Measurements from ENCODE around the gene MEF2A. TPM values are rescaled to one million over a fixed set of nuclear protein-coding genes. Genes with fewer than 3 reads are reported as not detected.

Gene MEF2A
- total RNA-seq, 1 experiment from 2014 or later = 30.7 TPM

DNA sequence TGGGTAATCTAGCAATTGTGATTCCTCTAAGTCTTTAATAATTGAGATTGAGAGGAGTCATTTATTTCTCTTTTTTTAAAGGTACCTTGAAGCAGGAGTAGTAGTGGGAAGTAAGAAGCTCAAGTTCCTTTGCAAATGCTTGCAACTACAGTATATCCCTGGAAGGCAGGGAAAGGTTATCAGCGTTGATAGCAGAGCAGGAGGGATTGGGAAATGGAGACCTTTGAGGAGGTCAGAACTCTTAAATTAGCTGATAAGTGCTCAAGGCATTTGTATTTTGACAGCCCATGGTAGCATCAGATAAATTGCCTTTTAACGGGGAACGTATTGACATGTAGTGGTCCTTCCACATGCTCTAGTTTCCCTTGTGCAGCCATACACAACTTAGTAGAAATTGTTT lies 47.7 kb downstream of the MEF2A start:
- DNase-seq (ENCODE audit: low spot score) (no peak), ATAC-seq (no peak)
- H3K9me3 Mint-ChIP-seq = no peaks in the 10 kb centered on the region
- peaks cover 67% of the 10 kb centered on the region for H3K4me1 Mint-ChIP-seq
- 0 out of 2 replicates have a peak overlapping the region, but pooled peaks have one; percentile 75 for H3K27ac Mint-ChIP-seq
- ChIA-PET POLR2A (interaction anchor here (1.0 kb wide), 1 partner anchor 41 kb away, joined by 3 read pairs; no protein-coding TSS in a partner anchor), CTCF (interaction anchor here (1.5 kb wide), 1 partner anchor 91 kb away, joined by 8 read pairs; no protein-coding TSS in a partner anchor)
- no peaks in the 10 kb centered on the region for H3K36me3 Mint-ChIP-seq
- no peaks in the 10 kb centered on the region for H3K27me3 Mint-ChIP-seq (ENCODE audit: low read depth)
- H3K4me3 Mint-ChIP-seq = no peak overlapping the region
- no peak for TF ChIP-seq ZNF532 (CRISPR knock-in tag; IDR thresholded peaks at IDR 0.05; ENCODE audit: borderline replicate concordance)
- no peak for TF ChIP-seq ATF2 (CRISPR knock-in tag; IDR thresholded peaks at IDR 0.05; ENCODE audit: borderline replicate concordance, low read depth)
- no peak for TF ChIP-seq STAT6 (CRISPR knock-in tag; conservative IDR thresholded peaks at IDR 0.05; ENCODE audit: low read depth)
- TF ChIP-seq, protein P1, sequence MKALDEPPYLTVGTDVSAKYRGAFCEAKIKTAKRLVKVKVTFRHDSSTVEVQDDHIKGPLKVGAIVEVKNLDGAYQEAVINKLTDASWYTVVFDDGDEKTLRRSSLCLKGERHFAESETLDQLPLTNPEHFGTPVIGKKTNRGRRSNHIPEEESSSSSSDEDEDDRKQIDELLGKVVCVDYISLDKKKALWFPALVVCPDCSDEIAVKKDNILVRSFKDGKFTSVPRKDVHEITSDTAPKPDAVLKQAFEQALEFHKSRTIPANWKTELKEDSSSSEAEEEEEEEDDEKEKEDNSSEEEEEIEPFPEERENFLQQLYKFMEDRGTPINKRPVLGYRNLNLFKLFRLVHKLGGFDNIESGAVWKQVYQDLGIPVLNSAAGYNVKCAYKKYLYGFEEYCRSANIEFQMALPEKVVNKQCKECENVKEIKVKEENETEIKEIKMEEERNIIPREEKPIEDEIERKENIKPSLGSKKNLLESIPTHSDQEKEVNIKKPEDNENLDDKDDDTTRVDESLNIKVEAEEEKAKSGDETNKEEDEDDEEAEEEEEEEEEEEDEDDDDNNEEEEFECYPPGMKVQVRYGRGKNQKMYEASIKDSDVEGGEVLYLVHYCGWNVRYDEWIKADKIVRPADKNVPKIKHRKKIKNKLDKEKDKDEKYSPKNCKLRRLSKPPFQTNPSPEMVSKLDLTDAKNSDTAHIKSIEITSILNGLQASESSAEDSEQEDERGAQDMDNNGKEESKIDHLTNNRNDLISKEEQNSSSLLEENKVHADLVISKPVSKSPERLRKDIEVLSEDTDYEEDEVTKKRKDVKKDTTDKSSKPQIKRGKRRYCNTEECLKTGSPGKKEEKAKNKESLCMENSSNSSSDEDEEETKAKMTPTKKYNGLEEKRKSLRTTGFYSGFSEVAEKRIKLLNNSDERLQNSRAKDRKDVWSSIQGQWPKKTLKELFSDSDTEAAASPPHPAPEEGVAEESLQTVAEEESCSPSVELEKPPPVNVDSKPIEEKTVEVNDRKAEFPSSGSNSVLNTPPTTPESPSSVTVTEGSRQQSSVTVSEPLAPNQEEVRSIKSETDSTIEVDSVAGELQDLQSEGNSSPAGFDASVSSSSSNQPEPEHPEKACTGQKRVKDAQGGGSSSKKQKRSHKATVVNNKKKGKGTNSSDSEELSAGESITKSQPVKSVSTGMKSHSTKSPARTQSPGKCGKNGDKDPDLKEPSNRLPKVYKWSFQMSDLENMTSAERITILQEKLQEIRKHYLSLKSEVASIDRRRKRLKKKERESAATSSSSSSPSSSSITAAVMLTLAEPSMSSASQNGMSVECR (CRISPR knock-in tag; IDR thresholded peaks at IDR 0.05; ENCODE audit: borderline replicate concordance) = no peak
- no peak for TF ChIP-seq E2F1 (CRISPR knock-in tag; IDR thresholded peaks at IDR 0.05)
- no peak for TF ChIP-seq ATF1 (CRISPR knock-in tag; IDR thresholded peaks at IDR 0.05)
- TF ChIP-seq ZSCAN18 (CRISPR knock-in tag; IDR thresholded peaks at IDR 0.05) = no peak
- TF ChIP-seq, protein P2, sequence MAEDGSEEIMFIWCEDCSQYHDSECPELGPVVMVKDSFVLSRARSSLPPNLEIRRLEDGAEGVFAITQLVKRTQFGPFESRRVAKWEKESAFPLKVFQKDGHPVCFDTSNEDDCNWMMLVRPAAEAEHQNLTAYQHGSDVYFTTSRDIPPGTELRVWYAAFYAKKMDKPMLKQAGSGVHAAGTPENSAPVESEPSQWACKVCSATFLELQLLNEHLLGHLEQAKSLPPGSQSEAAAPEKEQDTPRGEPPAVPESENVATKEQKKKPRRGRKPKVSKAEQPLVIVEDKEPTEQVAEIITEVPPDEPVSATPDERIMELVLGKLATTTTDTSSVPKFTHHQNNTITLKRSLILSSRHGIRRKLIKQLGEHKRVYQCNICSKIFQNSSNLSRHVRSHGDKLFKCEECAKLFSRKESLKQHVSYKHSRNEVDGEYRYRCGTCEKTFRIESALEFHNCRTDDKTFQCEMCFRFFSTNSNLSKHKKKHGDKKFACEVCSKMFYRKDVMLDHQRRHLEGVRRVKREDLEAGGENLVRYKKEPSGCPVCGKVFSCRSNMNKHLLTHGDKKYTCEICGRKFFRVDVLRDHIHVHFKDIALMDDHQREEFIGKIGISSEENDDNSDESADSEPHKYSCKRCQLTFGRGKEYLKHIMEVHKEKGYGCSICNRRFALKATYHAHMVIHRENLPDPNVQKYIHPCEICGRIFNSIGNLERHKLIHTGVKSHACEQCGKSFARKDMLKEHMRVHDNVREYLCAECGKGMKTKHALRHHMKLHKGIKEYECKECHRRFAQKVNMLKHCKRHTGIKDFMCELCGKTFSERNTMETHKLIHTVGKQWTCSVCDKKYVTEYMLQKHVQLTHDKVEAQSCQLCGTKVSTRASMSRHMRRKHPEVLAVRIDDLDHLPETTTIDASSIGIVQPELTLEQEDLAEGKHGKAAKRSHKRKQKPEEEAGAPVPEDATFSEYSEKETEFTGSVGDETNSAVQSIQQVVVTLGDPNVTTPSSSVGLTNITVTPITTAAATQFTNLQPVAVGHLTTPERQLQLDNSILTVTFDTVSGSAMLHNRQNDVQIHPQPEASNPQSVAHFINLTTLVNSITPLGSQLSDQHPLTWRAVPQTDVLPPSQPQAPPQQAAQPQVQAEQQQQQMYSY (CRISPR knock-in tag; IDR thresholded peaks at IDR 0.05) = no peak
- TF ChIP-seq, protein P3, sequence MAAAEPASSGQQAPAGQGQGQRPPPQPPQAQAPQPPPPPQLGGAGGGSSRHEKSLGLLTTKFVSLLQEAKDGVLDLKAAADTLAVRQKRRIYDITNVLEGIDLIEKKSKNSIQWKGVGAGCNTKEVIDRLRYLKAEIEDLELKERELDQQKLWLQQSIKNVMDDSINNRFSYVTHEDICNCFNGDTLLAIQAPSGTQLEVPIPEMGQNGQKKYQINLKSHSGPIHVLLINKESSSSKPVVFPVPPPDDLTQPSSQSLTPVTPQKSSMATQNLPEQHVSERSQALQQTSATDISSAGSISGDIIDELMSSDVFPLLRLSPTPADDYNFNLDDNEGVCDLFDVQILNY (CRISPR knock-in tag; IDR thresholded peaks at IDR 0.05) = no peak
- TF ChIP-seq ZNF423 (CRISPR knock-in tag; IDR thresholded peaks at IDR 0.05) = no peak
- TF ChIP-seq, protein P4, sequence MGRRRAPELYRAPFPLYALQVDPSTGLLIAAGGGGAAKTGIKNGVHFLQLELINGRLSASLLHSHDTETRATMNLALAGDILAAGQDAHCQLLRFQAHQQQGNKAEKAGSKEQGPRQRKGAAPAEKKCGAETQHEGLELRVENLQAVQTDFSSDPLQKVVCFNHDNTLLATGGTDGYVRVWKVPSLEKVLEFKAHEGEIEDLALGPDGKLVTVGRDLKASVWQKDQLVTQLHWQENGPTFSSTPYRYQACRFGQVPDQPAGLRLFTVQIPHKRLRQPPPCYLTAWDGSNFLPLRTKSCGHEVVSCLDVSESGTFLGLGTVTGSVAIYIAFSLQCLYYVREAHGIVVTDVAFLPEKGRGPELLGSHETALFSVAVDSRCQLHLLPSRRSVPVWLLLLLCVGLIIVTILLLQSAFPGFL (CRISPR knock-in tag; IDR thresholded peaks at IDR 0.05; ENCODE audit: borderline replicate concordance) = no peak
- no peak for TF ChIP-seq FOXJ3 (CRISPR knock-in tag; IDR thresholded peaks at IDR 0.05; ENCODE audit: borderline replicate concordance)
- no peak for TF ChIP-seq ZNF416 (CRISPR knock-in tag; IDR thresholded peaks at IDR 0.05)
- no peak for TF ChIP-seq TEAD4 (CRISPR knock-in tag; IDR thresholded peaks at IDR 0.05)
